Measurements from ENCODE around the gene LGALS9.
"Not testable (repeated sequence)": the region's sequence is repeated elsewhere in the genome, so short reads cannot be mapped to it uniquely, and the experiment has no call there.

DNA sequence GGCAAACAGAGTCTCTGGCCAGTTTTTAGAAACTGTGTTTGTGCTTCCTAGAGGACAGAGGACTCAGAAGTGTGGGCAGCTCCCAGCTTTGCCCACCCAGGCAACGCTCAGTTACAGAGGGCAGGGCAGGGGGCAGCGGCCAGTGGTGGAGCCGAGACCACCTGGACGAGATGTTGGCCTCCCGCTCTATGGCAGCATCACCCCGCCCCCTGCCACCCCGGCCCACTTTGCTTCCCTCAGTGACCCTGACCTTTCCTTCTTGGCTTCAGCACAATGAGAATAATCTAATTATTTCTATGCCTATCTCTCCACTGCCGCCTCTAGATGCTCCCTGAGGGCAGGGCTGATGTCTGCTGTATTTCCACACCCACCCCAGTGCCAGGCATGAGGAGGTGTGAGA lies 25.6 kb downstream of the LGALS9 start:
- TF ChIP-seq, protein P1, sequence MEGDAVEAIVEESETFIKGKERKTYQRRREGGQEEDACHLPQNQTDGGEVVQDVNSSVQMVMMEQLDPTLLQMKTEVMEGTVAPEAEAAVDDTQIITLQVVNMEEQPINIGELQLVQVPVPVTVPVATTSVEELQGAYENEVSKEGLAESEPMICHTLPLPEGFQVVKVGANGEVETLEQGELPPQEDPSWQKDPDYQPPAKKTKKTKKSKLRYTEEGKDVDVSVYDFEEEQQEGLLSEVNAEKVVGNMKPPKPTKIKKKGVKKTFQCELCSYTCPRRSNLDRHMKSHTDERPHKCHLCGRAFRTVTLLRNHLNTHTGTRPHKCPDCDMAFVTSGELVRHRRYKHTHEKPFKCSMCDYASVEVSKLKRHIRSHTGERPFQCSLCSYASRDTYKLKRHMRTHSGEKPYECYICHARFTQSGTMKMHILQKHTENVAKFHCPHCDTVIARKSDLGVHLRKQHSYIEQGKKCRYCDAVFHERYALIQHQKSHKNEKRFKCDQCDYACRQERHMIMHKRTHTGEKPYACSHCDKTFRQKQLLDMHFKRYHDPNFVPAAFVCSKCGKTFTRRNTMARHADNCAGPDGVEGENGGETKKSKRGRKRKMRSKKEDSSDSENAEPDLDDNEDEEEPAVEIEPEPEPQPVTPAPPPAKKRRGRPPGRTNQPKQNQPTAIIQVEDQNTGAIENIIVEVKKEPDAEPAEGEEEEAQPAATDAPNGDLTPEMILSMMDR (IDR thresholded peaks at IDR 0.05; ENCODE audit: low read depth, low read length): not testable (repeated sequence)
- not testable (repeated sequence) for TF ChIP-seq EZH2phosphoT487 (IDR thresholded peaks at IDR 0.05; ENCODE audit: low read depth)
